22Rv1 (cell line): ENCODE results near the gene CNPY2.
"Not testable (repeated sequence)": the region's sequence is repeated elsewhere in the genome, so short reads cannot be mapped to it uniquely, and the experiment has no call there.

Experiments
- H3K27ac ChIP-seq: fragments of 450-650 bp; 2 replicates; pipeline ENCODE4 v1.5.1; 2017
- CTCF ChIP-seq: fragments of 450-650 bp; IDR thresholded peaks from 2 replicates; pipeline ENCODE4 v1.5.1; 2017; ENCODE audit warnings: mild to moderate bottlenecking
- ZFX ChIP-seq: fragments of 450-650 bp; IDR thresholded peaks from 2 replicates; pipeline ENCODE4 v1.6.1; 2017; ENCODE audit warnings: antibody characterized with exemption, borderline replicate concordance

Gene CNPY2

DNA sequence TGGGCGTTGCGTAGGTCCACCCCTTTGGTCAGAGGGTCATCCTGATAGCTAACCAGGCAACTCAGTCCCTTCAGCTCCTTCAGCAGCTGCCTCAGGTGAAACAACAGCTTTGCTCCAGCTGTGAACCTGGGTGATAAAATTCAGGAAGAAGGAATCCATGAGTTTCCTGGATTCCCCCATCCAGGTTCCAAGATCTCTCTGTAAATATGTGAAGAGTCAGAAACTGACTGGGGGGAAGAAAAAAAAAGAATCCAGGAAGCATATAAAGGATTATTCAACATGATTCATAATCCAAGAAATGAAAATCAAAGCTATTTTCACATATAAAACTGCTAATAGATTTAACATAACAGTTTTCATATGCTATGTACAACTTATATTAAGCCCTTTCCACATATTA is 35.5 kb upstream of the CNPY2 start:
- H3K27ac ChIP-seq = no peak overlapping the region
- no peak for TF ChIP-seq ZFX

DNA sequence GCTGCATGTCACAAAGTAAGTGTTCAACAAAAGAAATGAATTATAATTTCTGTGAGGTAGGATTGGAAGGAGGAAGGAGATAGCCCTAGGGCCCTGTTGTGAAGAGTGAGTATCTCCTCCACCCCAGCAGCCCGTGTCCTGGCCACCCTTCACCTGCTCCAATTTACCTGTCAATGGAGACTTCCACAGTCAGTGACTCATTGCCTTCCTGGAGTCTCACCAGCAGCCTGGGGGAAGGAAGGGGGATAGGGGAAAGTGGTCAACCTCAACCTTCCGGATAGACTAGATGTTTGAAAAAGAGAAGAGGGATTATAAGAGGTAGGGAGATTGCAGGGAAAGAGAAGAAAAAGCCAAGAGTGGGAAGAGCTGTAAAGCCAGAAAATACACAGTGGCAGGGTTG is 34.9 kb upstream of the CNPY2 start:
- no peak for TF ChIP-seq CTCF
- no peak for TF ChIP-seq ZFX
- H3K27ac ChIP-seq = no peak overlapping the region

DNA sequence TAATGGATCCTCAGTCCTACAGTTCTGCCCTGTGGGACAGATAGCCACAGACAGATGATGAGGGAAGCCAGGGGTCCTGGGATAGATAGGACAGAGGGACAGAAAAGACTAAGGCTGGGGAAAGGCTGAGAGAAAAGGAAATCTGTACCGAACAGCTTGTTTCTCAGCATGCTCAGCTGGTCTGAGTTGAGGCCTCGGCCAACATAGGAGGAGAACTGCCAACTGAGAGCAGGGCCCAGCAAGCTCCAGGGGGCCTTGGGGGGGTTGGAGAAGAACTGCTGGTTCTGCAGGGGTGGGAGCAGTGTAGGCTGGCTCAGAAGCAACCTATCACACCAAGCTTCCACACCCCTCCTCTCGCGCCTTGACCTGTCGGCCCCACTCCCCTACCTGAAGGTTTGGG is 33.0 kb upstream of the CNPY2 start:
- H3K27ac ChIP-seq = no peak overlapping the region
- TF ChIP-seq CTCF (no peak), ZFX (no peak)

DNA sequence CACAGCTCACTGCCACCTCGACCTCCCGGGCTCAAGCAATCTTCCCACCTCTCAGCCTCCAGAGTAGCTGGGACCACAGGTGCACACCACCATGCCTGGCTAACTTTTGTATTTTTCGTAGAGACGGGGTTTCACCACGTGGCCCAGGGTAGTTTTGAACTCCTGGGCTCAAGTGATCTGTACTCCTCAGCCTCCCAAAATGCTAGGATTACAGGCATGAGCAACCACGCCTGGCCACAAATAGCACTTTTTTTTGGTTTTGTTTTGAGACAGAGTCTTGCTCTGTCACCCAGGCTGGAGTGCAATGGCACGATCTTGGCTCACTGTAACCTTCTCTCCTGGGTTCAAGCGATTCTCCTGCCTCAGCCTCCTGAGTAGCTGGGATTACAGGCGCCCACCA is 31.5 kb upstream of the CNPY2 start:
- not testable (repeated sequence) for H3K27ac ChIP-seq

DNA sequence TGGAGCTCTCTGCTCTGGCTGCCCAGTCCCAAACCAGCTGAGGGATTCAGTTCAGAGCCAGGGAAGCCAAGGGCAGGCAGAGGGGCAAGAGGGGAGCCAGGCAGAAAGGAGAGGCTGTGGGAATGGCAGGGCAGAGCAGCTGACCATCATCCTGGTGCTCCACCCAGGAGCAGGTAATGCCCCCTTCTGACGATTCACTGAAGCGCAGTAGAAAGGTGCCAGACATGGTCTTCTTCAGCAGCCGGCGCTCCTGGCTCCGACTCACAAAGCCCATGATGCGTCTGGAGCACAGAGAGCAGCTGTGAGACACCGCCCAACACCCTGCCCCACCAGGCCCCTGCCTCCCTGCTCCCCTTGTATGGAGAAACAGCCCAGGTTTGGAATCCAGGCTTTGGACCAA is 30.9 kb upstream of the CNPY2 start:
- no peak overlapping the region for H3K27ac ChIP-seq
- no peak for TF ChIP-seq ZFX
- 0 out of 2 replicates have a peak, but pooled peaks have one; percentile 24 for TF ChIP-seq CTCF

DNA sequence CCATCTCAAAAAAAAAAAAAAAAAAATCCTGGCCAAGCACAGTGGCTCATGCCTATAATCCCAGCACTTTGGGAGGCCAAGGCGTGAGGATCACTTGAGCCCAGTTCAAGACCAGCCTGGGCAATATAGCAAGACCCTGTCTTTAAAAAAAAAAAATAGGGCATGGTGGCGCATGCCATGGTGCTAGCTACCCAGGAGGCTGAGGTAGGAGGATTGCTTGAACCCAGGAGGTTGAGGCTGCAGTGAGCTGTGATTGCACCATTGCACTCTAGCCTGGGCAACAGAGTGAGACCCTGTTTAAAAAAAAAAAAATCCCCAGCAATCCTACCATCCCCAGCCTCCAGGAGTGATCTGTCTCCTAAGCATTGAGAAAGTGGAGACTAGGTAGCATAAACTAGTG is 26.5 kb upstream of the CNPY2 start:
- not testable (repeated sequence) for H3K27ac ChIP-seq

DNA sequence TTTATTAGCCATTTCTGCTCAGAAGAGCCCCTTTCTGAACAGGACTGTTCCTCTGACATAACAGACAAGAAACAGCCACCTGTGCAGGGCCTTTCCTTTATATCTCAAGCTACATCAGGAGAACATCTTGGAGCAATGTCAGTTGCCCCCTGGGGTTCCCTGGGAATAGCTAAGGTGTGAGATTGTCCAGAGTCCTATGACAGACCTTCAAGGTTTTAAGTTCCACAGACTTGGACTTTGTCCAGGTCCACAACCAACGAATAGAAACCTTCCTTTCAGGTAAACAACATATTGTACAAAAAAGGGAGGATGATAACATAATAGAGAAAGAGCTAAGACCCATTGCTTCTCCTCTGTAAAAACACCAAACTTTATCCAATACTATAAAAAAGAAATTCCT is 25.8 kb upstream of the CNPY2 start:
- no peak for TF ChIP-seq ZFX
- no peak for TF ChIP-seq CTCF
- H3K27ac ChIP-seq = no peak overlapping the region

GRCh38 chr12:56339158-56339422 is 23.3 kb upstream of the CNPY2 start:
- no peak overlapping the region for H3K27ac ChIP-seq
- TF ChIP-seq ZFX (no peak), CTCF (no peak)

- TF ChIP-seq CTCF (no peak), ZFX (no peak)
- H3K27ac ChIP-seq = no peak within 1 kb of the TSS
Measured at GRCh38 chr12:56338308-56339157, 22.7 kb upstream of the CNPY2 start, which contains the start of gene IL23A. Gene IL23A (plus strand): TSS chr12:56338884. CDS start chr12:56339045, 161 bp downstream.
